GM19467 (cell line): Measurements from ENCODE around the gene DOCK10.

Experiments
- ATAC-seq: cut with Tn5 transposase; IDR thresholded peaks from one replicate; pipeline ENCODE4 v1.9.1; 2021; ENCODE audit warnings: mild to moderate bottlenecking, moderate library complexity; ENCODE audit not compliant: unreplicated experiment

DOCK10 gene

GRCh38 chr2:224846686-224847085, 195.6 kb downstream of the DOCK10 start:
- no peak for ATAC-seq

- ATAC-seq = no peak
Measured at GRCh38 chr2:224846161-224846560, 196.1 kb downstream of the DOCK10 start.

- no peak for ATAC-seq
Measured at GRCh38 chr2:224843141-224843540, 199.1 kb downstream of the DOCK10 start.

GRCh38 chr2:224841910-224842309, 200.4 kb downstream of the DOCK10 start:
- no peak for ATAC-seq

GRCh38 chr2:224838335-224838734, 203.9 kb downstream of the DOCK10 start:
- ATAC-seq = no peak

GRCh38 chr2:224837558-224837957, 204.7 kb downstream of the DOCK10 start:
- no peak for ATAC-seq

GRCh38 chr2:224837066-224837465, 205.2 kb downstream of the DOCK10 start:
- ATAC-seq = no peak

- ATAC-seq = no peak
Measured at GRCh38 chr2:224836263-224836662, 206.0 kb downstream of the DOCK10 start.

GRCh38 chr2:224835405-224835804, 206.9 kb downstream of the DOCK10 start:
- no peak for ATAC-seq

GRCh38 chr2:224833986-224834385, 208.3 kb downstream of the DOCK10 start:
- ATAC-seq = no peak

- ATAC-seq = no peak
Measured at GRCh38 chr2:224832207-224832606, 210.1 kb downstream of the DOCK10 start.

- no peak for ATAC-seq
Measured at GRCh38 chr2:224831530-224831929, 210.7 kb downstream of the DOCK10 start.

GRCh38 chr2:224820283-224820991, 221.8 kb downstream of the DOCK10 start:
- no peak for ATAC-seq

GRCh38 chr2:224819075-224819474, 223.2 kb downstream of the DOCK10 start:
- no peak for ATAC-seq

GRCh38 chr2:224817676-224818075, 224.6 kb downstream of the DOCK10 start:
- ATAC-seq = no peak

GRCh38 chr2:224816816-224817215, 225.5 kb downstream of the DOCK10 start:
- no peak for ATAC-seq

- no peak for ATAC-seq
Measured at GRCh38 chr2:224813578-224813977, 228.7 kb downstream of the DOCK10 start.

GRCh38 chr2:224807153-224807964, 234.9 kb downstream of the DOCK10 start:
- ATAC-seq = no peak

GRCh38 chr2:224803930-224804329, 238.3 kb downstream of the DOCK10 start:
- no peak for ATAC-seq

- ATAC-seq = no peak
Measured at GRCh38 chr2:224802407-224802806, 239.9 kb downstream of the DOCK10 start.

- no peak for ATAC-seq
Measured at GRCh38 chr2:224801360-224801759, 240.9 kb downstream of the DOCK10 start.

- ATAC-seq = no peak
Measured at GRCh38 chr2:224799691-224800090, 242.6 kb downstream of the DOCK10 start.
